ENCODE measurements around the gene ZIC1.

Gene ZIC1

GRCh38 chr3:147462856-147463255 is 53.7 kb downstream of the ZIC1 start:
- TF ChIP-seq, protein P1, sequence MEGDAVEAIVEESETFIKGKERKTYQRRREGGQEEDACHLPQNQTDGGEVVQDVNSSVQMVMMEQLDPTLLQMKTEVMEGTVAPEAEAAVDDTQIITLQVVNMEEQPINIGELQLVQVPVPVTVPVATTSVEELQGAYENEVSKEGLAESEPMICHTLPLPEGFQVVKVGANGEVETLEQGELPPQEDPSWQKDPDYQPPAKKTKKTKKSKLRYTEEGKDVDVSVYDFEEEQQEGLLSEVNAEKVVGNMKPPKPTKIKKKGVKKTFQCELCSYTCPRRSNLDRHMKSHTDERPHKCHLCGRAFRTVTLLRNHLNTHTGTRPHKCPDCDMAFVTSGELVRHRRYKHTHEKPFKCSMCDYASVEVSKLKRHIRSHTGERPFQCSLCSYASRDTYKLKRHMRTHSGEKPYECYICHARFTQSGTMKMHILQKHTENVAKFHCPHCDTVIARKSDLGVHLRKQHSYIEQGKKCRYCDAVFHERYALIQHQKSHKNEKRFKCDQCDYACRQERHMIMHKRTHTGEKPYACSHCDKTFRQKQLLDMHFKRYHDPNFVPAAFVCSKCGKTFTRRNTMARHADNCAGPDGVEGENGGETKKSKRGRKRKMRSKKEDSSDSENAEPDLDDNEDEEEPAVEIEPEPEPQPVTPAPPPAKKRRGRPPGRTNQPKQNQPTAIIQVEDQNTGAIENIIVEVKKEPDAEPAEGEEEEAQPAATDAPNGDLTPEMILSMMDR (IDR thresholded peaks at IDR 0.05; ENCODE audit: unreplicated experiment in 3 of 3) = no peak
- H3K36me3 Mint-ChIP-seq (ENCODE audit: low read depth) = no peaks in the 10 kb centered on the region
- no peak overlapping the region for H3K4me3 Mint-ChIP-seq
- no peaks in the 10 kb centered on the region for H3K27me3 Mint-ChIP-seq (ENCODE audit: low read depth)
- H3K9me3 Mint-ChIP-seq = no peaks in the 10 kb centered on the region
- no peak overlapping the region for H3K27ac Mint-ChIP-seq
- peaks cover 9% of the 10 kb centered on the region for H3K4me1 Mint-ChIP-seq
